Islet of Langerhans (tissue), 1 donor: ENCODE data around the gene MIOX.

Experiments used
- FAIRE-seq: peaks from one replicate; lab custom pipeline; 2011; peaks lifted over from hg19 to GRCh38; lab: Jason Lieb, UNC

The MIOX gene

GRCh38 chr22:50486561-50487289 lies at the start of gene MIOX:
Gene MIOX, plus strand, starts transcription at chr22:50486859. Its CDS starts 39 bp downstream, at chr22:50486898.
- no peak for FAIRE-seq

DNA sequence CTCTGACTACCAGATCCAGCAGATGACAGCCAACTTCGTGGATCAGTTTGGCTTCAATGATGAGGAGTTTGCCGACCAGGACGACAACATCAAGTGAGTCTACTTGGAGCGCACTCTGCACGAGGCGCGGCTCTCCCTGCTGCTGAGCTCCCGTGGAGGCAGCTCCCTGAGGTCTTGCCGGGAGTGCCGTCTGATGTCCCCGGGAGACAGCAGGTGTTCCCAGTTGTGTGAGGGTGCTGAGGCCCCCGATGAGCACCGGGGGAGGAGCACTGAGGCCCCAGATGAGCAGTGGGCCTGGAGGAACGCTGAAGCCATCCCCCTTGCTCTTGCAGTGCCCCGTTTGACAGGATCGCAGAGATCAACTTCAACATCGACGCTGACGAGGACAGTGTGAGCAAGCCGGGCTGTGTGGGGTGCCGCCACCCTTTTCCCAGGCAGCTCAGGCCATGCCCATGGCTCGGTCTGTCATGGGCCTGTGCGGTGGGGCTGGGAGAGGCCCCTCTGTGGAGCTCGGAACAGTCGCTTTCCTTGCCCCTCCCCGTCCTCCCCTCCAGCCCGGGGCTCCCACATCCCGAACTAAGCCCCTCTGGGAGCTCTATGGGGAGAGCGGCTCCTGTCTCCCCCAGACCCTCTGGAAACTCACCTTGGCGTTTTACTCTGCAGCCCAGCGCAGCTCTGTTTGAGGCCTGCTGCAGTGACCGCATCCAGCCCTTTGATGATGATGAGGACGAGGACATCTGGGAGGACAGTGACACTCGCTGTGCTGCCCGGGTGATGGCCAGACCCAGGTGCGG lies 49.0 kb upstream of the MIOX start:
- no peak for FAIRE-seq

DNA sequence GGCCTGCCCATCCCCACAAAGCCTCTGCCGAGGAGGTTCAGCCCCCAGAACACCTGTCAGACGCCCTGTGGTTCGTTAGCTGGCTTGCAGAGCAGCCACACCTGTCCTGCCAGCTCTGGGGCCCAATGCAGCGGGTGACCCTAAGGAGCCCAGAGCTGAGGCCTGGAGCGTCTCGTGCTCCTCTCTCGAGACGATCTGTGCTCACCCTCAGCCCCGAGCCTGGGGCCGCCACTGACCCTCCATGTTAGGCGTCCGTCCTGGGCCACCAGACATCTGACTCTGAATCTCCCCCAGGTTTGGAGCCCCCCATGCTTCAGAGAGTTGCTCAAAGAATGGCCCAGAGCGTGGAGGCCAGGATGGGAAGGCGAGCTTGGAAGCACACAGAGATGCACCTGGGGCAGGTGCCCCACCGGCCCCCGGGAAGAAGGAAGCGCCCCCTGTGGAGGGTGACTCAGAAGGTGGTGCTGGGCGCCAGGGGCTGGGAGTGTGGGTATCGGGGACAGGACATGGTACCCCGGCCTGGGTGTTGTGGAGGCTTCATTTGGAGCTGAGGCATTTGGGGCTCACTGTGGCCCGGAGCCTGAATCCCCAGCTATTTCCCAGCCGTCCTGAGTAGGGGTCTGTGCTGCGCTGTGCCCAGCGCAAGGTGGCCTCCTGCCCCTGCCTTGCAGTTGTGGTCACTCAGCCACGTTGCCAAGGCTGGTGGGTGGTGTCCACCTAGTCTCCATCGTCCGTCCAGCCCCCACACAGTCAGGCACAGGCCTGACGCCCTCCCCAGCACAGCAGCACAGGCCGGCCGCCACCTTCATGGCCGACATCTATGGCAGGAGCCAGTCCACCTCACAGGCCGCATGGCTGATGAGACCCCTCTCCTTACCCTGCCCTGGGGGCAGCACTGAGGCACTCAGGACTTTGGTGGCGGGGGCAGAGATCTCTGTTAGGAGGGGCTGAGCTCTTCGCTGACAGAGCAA lies 48.1 kb upstream of the MIOX start:
- FAIRE-seq: no peak

DNA sequence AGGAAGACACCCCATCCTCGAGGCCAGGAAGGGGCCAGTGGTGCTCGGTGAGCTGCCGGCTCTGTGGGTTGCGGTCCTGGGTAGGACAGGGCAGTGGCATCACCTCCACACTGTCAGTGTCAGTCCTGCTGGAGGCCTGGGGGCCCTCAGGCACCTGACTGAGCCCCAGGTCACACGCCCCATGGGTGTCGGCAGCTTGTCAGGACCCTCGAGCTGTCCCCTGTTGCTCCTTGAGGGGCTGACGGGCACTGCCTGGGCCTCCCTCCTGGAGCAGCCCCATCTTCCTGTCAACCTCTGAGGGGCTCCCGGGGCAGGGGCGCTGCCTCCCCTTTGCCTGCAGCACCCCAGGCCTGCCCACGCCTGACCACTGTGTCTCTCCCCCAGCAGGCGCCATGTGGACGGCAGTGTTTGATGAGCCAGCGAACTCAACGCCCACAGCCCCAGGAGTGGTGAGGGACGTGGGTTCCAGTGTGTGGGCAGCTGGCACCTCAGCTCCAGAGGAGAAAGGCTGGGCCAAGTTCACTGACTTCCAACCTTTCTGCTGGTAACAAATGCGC lies 47.3 kb upstream of the MIOX start:
- no peak for FAIRE-seq

GRCh38 chr22:50439871-50440331 lies 46.8 kb upstream of the MIOX start:
- no peak for FAIRE-seq

DNA sequence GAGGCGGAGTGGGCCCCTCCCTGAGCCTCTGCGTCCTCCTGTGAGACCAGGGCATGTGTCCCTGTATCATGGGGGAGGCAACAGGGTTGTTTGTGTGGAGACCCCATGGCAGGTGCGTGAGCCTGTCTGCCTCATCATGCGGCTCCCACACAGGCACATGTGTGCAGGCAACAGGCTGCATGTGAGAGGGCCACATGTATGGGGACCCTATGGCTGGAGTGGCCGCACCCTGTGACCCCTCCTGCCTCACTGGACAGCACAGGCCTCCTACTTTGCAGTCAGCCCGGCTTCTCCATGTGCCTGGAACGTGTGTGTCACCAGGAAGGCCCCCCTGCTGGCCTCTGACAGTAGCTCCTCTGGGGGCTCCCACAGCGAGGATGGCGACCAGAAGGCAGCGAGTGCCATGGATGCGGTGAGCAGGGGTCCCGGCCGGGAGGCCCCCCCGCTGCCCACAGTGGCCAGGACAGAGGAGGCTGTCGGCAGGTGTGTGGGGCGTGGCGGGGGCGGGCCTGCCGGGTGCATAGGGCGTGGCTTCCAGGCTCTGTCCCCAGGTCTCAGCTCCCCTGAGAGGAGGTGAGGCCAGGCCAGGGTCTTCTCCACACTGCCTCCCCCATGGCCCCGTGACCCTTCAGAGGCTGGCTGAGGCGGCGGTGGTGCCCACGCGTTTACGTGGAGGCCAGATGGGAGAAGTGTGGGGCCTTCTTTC lies 46.0 kb upstream of the MIOX start:
- FAIRE-seq: no peak

DNA sequence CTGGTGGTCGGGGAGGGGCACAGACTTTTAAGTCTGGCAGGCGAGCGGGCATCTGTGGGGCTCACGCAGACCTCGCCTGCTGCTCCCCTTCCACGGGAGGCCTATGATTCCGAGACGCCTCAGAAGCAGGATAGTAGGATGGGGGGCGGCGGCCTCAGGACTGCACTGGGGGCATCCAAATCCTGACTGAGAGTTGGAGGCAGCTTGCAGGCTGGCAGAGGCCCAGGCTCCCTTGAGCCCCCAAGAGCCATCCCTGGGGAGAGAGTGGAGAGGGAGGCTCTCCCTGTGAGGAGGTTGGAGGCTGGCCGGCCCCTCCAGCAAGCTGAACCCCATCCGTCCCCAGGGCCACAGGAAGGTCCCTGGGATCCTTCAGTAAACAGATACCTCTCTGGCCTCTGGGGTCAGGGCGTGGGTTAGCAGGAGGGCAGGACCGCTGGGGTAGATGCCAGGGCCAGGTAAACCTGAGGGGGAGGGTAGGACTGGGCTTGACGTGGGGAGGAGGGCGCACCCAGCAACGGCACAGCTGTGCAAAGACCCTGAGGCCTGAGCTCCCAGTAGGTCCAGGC lies 45.1 kb upstream of the MIOX start:
- no peak for FAIRE-seq

- no peak for FAIRE-seq
Observed at GRCh38 chr22:50443197-50443596, 43.5 kb upstream of the MIOX start.

DNA sequence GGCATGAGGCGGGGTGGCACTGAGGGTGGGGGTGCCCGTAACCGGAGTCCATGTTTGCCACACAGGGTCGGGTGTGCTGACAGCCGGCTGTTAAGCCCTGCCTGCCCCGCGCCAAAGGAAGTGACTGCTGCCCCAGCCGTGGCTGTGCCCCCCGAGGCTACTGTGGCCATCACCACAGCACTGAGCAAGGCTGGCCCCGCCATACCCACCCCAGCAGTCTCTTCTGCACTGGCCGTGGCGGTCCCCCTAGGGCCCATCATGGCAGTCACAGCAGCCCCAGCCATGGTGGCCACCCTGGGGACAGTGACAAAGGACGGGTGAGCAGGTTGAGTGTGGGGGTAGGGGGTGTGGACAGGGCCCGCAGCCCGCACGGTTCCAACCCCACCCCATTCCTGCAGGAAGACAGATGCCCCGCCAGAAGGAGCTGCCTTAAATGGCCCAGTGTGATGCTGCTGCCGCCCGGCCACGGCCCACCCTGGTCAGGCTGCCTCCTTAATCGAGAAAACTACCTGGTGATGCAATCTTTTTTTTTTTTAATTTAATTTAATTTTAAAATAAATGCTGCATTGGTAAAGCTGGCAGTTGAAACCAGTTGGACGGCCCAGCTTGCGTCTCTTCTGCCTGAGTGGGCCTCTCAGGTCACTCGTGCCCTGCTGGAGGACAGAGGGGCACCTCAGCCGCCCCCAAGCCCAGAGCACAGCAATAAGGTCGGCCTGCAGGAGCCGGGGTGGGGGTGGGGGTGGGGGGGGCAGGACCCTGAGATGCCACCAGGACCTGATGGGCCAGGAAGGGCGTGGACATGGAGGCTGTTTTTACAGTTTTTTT lies 42.6 kb upstream of the MIOX start:
- FAIRE-seq: no peak

- FAIRE-seq: no peak
Observed at GRCh38 chr22:50444663-50445062, 42.0 kb upstream of the MIOX start.

- no peak for FAIRE-seq
Observed at GRCh38 chr22:50445071-50445879, 41.4 kb upstream of the MIOX start.

- FAIRE-seq: no peak
Observed at GRCh38 chr22:50445880-50446707, 40.6 kb upstream of the MIOX start.

DNA sequence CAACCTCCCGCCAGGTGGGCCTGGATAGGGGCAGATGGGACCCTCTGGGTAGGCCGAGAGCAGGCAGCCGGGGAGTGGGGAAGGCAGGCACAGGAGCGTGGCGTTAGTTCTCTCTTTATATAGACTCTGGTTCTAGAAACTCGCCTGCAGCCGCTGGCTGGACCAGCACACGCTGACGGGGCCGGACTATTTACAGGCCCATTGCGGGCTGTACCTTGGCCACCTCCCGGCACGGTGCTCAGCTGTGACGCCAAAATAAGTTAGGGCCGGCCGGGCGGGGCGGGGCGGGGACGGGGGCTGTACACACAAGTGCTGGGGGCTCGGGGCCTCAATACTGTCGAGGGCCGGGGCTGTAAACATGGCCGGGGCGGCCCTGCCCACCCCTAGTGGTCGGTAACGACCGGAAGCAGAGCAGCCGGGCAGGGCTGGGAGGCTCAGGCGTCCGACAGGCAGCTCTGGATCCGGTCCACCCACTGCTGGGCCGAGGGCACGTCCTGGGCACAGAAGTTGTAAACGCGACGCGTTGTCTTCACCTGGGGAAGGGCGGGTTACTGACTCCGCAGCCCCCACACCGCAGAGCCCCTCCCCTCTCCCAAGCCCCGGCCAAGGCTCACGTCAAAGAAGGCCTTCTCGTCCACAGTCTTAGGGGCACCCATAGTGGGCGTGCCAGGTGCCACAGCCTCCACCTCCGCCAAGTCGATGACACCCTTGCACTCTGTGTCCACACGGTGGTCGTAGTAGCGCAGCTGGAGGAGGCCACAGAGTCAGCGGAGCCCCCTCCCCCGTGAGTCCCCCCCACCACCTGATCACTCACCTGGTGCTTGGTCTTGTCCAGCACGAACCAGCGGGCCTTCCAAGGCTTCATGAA lies 39.7 kb upstream of the MIOX start:
- FAIRE-seq: no peak

DNA sequence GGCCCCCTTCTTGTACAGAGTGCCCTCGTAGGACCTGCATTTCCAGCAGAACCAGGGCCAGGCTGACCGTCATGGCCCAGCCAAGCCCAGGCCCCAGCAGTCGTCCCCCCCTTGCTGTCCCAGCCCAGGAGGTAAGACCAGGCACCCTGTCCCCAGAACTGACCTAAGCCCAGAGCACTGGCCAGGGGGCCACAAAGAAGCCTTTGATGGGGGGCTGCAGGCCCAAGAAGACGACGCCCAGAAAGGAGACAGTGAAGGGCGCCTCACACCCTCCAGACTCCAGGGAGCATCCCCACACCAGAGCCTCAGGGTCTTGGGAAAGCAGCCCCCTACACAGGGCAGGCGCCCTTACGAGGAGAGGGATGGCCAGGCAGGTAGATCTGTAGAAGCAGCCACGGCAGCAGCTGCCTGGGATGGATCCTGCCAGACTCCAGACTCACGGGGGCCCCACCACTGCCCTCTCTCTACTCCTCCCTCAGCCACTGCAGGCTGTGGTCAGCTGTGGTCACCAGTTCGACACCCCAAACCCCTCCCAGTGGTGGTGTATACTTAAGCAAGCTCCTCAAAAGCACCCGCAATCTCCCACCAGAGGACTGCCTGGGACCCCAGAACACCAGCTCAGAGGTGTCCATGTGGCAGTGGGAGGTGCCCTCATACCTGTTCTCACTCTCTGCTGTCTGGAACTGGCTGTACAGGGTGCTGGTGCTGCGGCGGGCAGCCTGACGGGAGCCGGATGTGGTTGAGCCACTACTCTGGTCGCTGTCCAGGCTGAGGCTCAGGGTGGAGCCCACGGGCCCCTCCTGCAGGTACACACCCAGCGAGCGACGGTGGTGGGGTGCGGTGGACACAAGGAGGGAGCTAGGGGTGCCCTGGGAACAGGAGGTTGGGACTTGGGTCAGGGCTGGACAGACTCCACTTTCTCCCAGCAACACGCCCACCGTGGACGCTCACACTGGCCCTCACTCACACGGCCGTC lies 38.8 kb upstream of the MIOX start:
- FAIRE-seq: no peak

- FAIRE-seq: no peak
Observed at GRCh38 chr22:50452649-50453048, 34.0 kb upstream of the MIOX start.

DNA sequence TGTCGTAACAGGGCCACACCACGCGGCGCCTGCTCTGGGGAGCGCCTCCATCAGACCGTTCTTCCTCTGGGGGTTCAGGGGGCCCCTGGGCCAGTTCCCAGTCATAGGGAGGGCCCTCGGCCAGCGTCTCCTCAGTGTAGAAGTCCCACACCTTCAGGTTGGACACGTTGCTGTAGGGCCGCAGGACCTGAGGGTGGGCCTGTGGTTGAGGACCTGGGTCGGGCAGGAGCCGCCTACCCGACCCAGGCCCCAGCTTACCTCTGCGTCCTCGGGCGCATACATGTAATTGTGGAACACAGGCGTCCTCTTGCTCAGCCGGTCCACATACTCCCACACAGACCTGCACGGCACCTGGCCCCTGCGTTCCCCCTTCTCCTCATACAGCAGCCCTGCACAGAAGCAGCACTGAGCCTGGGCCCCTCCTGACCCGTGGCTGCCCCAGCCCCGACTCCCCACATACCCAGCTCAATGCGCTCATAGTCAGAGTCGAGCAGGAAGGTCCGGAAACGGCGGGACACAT lies 32.0 kb upstream of the MIOX start:
- FAIRE-seq: no peak
